ENCODE data around the gene UAP1. TPM values are rescaled to one million over a fixed set of nuclear protein-coding genes. Genes with fewer than 3 reads are reported as not detected.
"Not testable (repeated sequence)": the region's sequence is repeated elsewhere in the genome, so short reads cannot be mapped to it uniquely, and the experiment has no call there.

The UAP1 gene
- total RNA-seq, 2 experiments from 2014 or later, result 44.5 to 45.8 TPM

- H3K9me3 Mint-ChIP-seq, result no peaks in the 10 kb centered on the region
- Histone ChIP-seq H3K9me3 (ENCODE audit: control insufficient read depth in 1 of 2, insufficient read depth in 1 of 2, low read length in 2 of 2) (no peaks in the 10 kb centered on the region), H3K4me1 (ENCODE audit: insufficient read depth, low read length) (no peaks in the 10 kb centered on the region), H3K27ac (ENCODE audit: low read depth in 1 of 2, low read length in 2 of 2) (no peak overlapping the region), H3K27me3 (ENCODE audit: control insufficient read depth in 1 of 2, insufficient read depth in 2 of 2, low read length in 2 of 2) (no peaks in the 10 kb centered on the region), H3K4me3 (ENCODE audit: low read length) (no peak overlapping the region), H3K36me3 (ENCODE audit: insufficient read depth, low read length) (peaks cover 9% of the 10 kb centered on the region)
- intact Hi-C loops (cut with DNase I, micrococcal nuclease), result no loop called here
- peaks cover 55% of the 10 kb centered on the region for H3K36me3 Mint-ChIP-seq (ENCODE audit: low read depth)
- H3K27ac Mint-ChIP-seq, result no peak overlapping the region
- H3K27me3 Mint-ChIP-seq, result no peaks in the 10 kb centered on the region
- TF ChIP-seq CTCF (IDR thresholded peaks at IDR 0.05), result no peak
- DNase-seq (no peak), ATAC-seq (ENCODE audit: poor library complexity) (no peak)
- no peaks in the 10 kb centered on the region for H3K4me1 Mint-ChIP-seq (ENCODE audit: low read depth)
- ChIA-PET POLR2A (no interaction called here), CTCF (no interaction called here)
- no peak overlapping the region for H3K4me3 Mint-ChIP-seq
These were observed 16.7 kb downstream of the UAP1 start for GRCh38 chr1:162578071-162578700.

GRCh38 chr1:162578936-162579335 lies 17.4 kb downstream of the UAP1 start:
- H3K36me3 Mint-ChIP-seq (ENCODE audit: low read depth), result peaks cover 59% of the 10 kb centered on the region
- DNase-seq (no peak), ATAC-seq (ENCODE audit: poor library complexity) (no peak)
- intact Hi-C loops (cut with DNase I, micrococcal nuclease), result no loop called here
- no peak overlapping the region for H3K4me3 Mint-ChIP-seq
- Histone ChIP-seq H3K36me3 (ENCODE audit: insufficient read depth, low read length) (peaks cover 9% of the 10 kb centered on the region), H3K27ac (ENCODE audit: low read depth in 1 of 2, low read length in 2 of 2) (no peak overlapping the region), H3K27me3 (ENCODE audit: control insufficient read depth in 1 of 2, insufficient read depth in 2 of 2, low read length in 2 of 2) (no peaks in the 10 kb centered on the region), H3K4me1 (ENCODE audit: insufficient read depth, low read length) (no peaks in the 10 kb centered on the region), H3K4me3 (ENCODE audit: low read length) (no peak overlapping the region), H3K9me3 (ENCODE audit: control insufficient read depth in 1 of 2, insufficient read depth in 1 of 2, low read length in 2 of 2) (no peaks in the 10 kb centered on the region)
- ChIA-PET POLR2A (no interaction called here), CTCF (no interaction called here)
- no peaks in the 10 kb centered on the region for H3K27me3 Mint-ChIP-seq
- no peak overlapping the region for H3K27ac Mint-ChIP-seq
- no peaks in the 10 kb centered on the region for H3K4me1 Mint-ChIP-seq (ENCODE audit: low read depth)
- no peak for TF ChIP-seq CTCF (IDR thresholded peaks at IDR 0.05)
- H3K9me3 Mint-ChIP-seq, result no peaks in the 10 kb centered on the region

- peaks cover 66% of the 10 kb centered on the region for H3K36me3 Mint-ChIP-seq (ENCODE audit: low read depth)
- no peaks in the 10 kb centered on the region for H3K4me1 Mint-ChIP-seq (ENCODE audit: low read depth)
- H3K4me3 Mint-ChIP-seq, result no peak overlapping the region
- no peak for DNase-seq
- Histone ChIP-seq H3K36me3 (ENCODE audit: insufficient read depth, low read length) (peaks cover 9% of the 10 kb centered on the region), H3K4me1 (ENCODE audit: insufficient read depth, low read length) (no peaks in the 10 kb centered on the region), H3K4me3 (ENCODE audit: low read length) (no peak overlapping the region), H3K9me3 (ENCODE audit: control insufficient read depth in 1 of 2, insufficient read depth in 1 of 2, low read length in 2 of 2) (no peaks in the 10 kb centered on the region), H3K27me3 (ENCODE audit: control insufficient read depth in 1 of 2, insufficient read depth in 2 of 2, low read length in 2 of 2) (no peaks in the 10 kb centered on the region), H3K27ac (ENCODE audit: low read depth in 1 of 2, low read length in 2 of 2) (no peak overlapping the region)
- no peaks in the 10 kb centered on the region for H3K9me3 Mint-ChIP-seq
- no peak overlapping the region for H3K27ac Mint-ChIP-seq
- ChIA-PET CTCF (no interaction called here), POLR2A (no interaction called here)
- intact Hi-C loops (cut with DNase I, micrococcal nuclease), result no loop called here
- ATAC-seq (ENCODE audit: poor library complexity), result no peak
- no peaks in the 10 kb centered on the region for H3K27me3 Mint-ChIP-seq
- TF ChIP-seq CTCF (IDR thresholded peaks at IDR 0.05), result no peak
These were observed 18.8 kb downstream of the UAP1 start for GRCh38 chr1:162580308-162580707.

- ATAC-seq (ENCODE audit: poor library complexity); H3K9me3 Mint-ChIP-seq; H3K27ac ChIP-seq (ENCODE audit: low read depth in 1 of 2, low read length in 2 of 2); POLR2A ChIA-PET; CTCF ChIA-PET; H3K4me3 ChIP-seq (ENCODE audit: low read length); H3K9me3 ChIP-seq (ENCODE audit: control insufficient read depth in 1 of 2, insufficient read depth in 1 of 2, low read length in 2 of 2); DNase-seq; H3K27me3 ChIP-seq (ENCODE audit: control insufficient read depth in 1 of 2, insufficient read depth in 2 of 2, low read length in 2 of 2); H3K27ac Mint-ChIP-seq; H3K4me1 Mint-ChIP-seq (ENCODE audit: low read depth); H3K27me3 Mint-ChIP-seq; H3K4me1 ChIP-seq (ENCODE audit: insufficient read depth, low read length); H3K4me3 Mint-ChIP-seq; intact Hi-C loops (cut with DNase I, micrococcal nuclease): not testable (repeated sequence)
- H3K36me3 ChIP-seq (ENCODE audit: insufficient read depth, low read length), result peaks cover 14% of the 10 kb centered on the region
- peaks cover 74% of the 10 kb centered on the region for H3K36me3 Mint-ChIP-seq (ENCODE audit: low read depth)
These were observed 21.4 kb downstream of the UAP1 start for GRCh38 chr1:162582901-162583300.

GRCh38 chr1:162585101-162585500 lies 23.6 kb downstream of the UAP1 start:
- H3K4me3 Mint-ChIP-seq; H3K4me1 ChIP-seq (ENCODE audit: insufficient read depth, low read length); intact Hi-C loops (cut with DNase I, micrococcal nuclease); H3K4me1 Mint-ChIP-seq (ENCODE audit: low read depth); POLR2A ChIA-PET; H3K27ac Mint-ChIP-seq; H3K9me3 ChIP-seq (ENCODE audit: control insufficient read depth in 1 of 2, insufficient read depth in 1 of 2, low read length in 2 of 2); H3K27me3 Mint-ChIP-seq; H3K27ac ChIP-seq (ENCODE audit: low read depth in 1 of 2, low read length in 2 of 2); H3K27me3 ChIP-seq (ENCODE audit: control insufficient read depth in 1 of 2, insufficient read depth in 2 of 2, low read length in 2 of 2); ATAC-seq (ENCODE audit: poor library complexity); H3K4me3 ChIP-seq (ENCODE audit: low read length); CTCF ChIA-PET; H3K9me3 Mint-ChIP-seq; DNase-seq: not testable (repeated sequence)
- peaks cover 76% of the 10 kb centered on the region for H3K36me3 Mint-ChIP-seq (ENCODE audit: low read depth)
- H3K36me3 ChIP-seq (ENCODE audit: insufficient read depth, low read length), result peaks cover 19% of the 10 kb centered on the region
